ENCODE data around the gene GLCCI1.

GLCCI1 gene

DNA sequence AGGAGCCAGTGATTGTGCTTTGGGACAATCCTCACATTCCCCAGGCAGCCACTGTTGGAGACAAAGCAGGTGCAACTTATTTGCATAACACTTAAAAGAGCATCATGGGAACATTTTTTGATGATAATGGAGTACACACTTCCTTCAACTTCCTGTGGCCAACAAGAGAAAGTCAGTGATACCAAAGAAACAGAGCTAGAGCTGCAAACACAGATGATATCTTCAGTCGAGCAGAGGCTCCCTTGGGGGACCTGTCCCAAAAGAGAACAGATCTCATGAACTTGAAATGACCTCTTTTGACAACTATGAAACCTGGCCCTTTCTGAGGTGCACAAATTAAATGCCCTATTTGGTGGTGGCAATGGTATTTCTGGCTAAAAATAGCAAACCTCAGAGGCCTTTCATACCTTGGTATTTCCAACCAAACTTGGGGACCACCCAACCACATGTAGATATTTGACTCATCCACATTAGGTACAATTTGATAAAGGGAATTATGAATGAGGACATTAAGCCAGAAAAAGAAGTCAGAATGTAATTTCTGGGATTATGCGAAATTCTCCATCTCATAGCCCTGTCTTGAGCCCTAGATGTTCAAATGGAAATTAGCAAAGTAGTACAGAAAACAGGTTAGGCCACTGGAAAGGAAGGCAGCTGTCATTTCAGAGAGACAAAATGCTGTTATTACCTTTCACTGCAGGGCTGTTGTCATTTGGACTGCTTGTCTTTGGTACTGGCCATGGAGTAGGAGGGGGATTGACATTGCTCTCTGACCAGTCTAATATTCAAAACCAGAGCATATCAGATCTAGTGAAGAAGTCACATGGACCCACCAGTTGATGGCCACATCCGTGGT lies 147.2 kb downstream of the GLCCI1 start:
- Histone ChIP-seq H3K9me3 (no peaks in the 10 kb centered on the region), H3K4me1 (peaks cover 6% of the 10 kb centered on the region; the same call in 1 of the 2 replicates), H3K36me3 (peaks cover 22% of the 10 kb centered on the region), H3K4me3 (ENCODE audit: low read depth, low read length) (no peak overlapping the region), H3K27me3 (no peaks in the 10 kb centered on the region)
- TF ChIP-seq, protein P1, sequence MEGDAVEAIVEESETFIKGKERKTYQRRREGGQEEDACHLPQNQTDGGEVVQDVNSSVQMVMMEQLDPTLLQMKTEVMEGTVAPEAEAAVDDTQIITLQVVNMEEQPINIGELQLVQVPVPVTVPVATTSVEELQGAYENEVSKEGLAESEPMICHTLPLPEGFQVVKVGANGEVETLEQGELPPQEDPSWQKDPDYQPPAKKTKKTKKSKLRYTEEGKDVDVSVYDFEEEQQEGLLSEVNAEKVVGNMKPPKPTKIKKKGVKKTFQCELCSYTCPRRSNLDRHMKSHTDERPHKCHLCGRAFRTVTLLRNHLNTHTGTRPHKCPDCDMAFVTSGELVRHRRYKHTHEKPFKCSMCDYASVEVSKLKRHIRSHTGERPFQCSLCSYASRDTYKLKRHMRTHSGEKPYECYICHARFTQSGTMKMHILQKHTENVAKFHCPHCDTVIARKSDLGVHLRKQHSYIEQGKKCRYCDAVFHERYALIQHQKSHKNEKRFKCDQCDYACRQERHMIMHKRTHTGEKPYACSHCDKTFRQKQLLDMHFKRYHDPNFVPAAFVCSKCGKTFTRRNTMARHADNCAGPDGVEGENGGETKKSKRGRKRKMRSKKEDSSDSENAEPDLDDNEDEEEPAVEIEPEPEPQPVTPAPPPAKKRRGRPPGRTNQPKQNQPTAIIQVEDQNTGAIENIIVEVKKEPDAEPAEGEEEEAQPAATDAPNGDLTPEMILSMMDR (IDR thresholded peaks at IDR 0.05; ENCODE audit: low read depth, low read length), result no peak
- no peak for DNase-seq

- Histone ChIP-seq H3K4me3 (ENCODE audit: low read depth, low read length) (no peak overlapping the region), H3K36me3 (peaks cover 28% of the 10 kb centered on the region), H3K27me3 (no peaks in the 10 kb centered on the region), H3K9me3 (no peaks in the 10 kb centered on the region), H3K4me1 (peaks cover 6% of the 10 kb centered on the region; the same call in 1 of the 2 replicates)
- DNase-seq, result no peak
- TF ChIP-seq, protein P1 (IDR thresholded peaks at IDR 0.05; ENCODE audit: low read depth, low read length), result no peak
These were observed 148.6 kb downstream of the GLCCI1 start for GRCh38 chr7:8117195-8117594.

GRCh38 chr7:8119262-8119661 lies 150.7 kb downstream of the GLCCI1 start:
- Histone ChIP-seq H3K9me3 (no peaks in the 10 kb centered on the region), H3K36me3 (peaks cover 22% of the 10 kb centered on the region), H3K4me3 (ENCODE audit: low read depth, low read length) (no peak overlapping the region), H3K4me1 (peaks cover 6% of the 10 kb centered on the region; the same call in 1 of the 2 replicates), H3K27me3 (no peaks in the 10 kb centered on the region)
- TF ChIP-seq, protein P1 (IDR thresholded peaks at IDR 0.05; ENCODE audit: low read depth, low read length), result no peak
- no peak for DNase-seq

DNA sequence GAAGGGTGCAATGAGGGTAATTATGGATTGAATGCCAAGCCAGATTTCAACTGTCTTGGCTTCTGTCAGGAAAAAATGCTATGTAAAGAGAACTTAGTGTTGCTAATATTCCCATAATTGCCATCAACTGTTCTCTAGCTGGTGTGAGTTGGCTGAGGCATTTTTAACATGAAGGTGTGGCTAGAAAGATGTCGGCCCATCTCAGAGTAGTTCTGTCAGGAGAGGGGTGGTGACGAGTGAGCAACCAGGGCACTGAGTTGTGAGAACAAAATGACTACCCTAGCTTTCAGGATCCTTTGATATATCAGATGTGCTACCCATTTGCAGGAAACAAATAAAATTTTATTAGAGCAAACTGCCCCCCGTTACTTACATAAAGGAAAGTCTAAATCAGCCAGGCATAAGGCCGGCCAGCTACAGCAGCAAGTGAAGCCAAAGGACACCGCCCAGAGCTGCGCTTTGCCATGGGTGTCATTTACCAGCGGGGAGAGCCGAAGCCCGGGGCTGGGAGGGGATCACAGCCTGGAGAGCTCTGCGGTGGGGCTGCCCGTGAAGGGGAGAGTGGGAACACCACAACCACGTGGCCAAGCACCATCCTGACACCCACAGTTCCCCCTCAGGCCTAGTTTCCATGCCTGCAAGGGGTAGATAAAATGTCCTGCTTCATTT lies 151.9 kb downstream of the GLCCI1 start:
- DNase-seq, result no peak
- Histone ChIP-seq H3K36me3 (peaks cover 25% of the 10 kb centered on the region), H3K4me3 (ENCODE audit: low read depth, low read length) (no peak overlapping the region), H3K27me3 (no peaks in the 10 kb centered on the region), H3K4me1 (0 out of 2 replicates have a peak, but pooled peaks cover 6% of the 10 kb centered on the region), H3K9me3 (no peaks in the 10 kb centered on the region)
- TF ChIP-seq, protein P1 (IDR thresholded peaks at IDR 0.05; ENCODE audit: low read depth, low read length), result no peak

DNA sequence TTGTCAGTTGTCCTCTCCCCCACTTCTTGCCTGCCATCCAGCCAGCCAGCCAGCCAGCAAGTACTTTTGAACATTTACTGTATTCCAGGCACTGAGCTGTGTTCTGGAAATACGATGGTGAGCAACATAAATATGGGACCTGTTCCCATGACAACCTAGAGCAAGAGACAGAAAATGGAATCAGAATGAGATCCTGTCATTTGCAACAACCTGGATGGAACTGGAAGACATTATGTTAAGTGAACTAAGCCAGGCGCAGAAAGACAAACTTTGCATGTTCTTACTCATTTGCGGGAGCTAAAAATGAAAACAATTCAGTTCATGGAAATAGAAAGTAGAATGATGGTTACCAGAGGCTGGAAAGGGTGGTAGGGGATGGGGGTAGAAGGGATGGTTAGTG lies 152.6 kb downstream of the GLCCI1 start:
- Histone ChIP-seq H3K27me3 (no peaks in the 10 kb centered on the region), H3K4me3 (ENCODE audit: low read depth, low read length) (no peak overlapping the region), H3K4me1 (no peaks in the 10 kb centered on the region), H3K9me3 (no peaks in the 10 kb centered on the region), H3K36me3 (peaks cover 25% of the 10 kb centered on the region)
- TF ChIP-seq, protein P1 (IDR thresholded peaks at IDR 0.05; ENCODE audit: low read depth, low read length), result no peak
- DNase-seq, result no peak

Data from BE2C (cell line).